Thyroid gland (tissue), 4 donors: ENCODE measurements around the gene SLC13A3. TPM values are rescaled to one million over a fixed set of nuclear protein-coding genes. Genes with fewer than 3 reads are reported as not detected.

Experiments
- DNase-seq, 2 donors: peaks; one replicate each; pipeline ENCODE4 v3.0.0-alpha.2; 2019
- H3K27ac ChIP-seq, 3 donors: fragments of 200-600 bp; sonication (generic); 1 replicate in 2 of 3; 2 replicates in 1 of 3; pipeline ENCODE4 v1.5.1; 2016 to 2019; ENCODE audit warnings: mild to moderate bottlenecking in 1 of 3, moderate library complexity in 1 of 3
- H3K27me3 ChIP-seq: fragments of 200-600 bp; sonication (generic); one replicate; pipeline ENCODE4 v1.5.1; 2019
- H3K36me3 ChIP-seq, 2 donors: fragments of 200-600 bp; sonication (generic); one replicate each; pipeline ENCODE4 v1.5.1; 2016 to 2019
- H3K4me1 ChIP-seq, 2 donors: fragments of 200-600 bp; sonication (generic); one replicate each; pipeline ENCODE4 v1.5.1; 2017 to 2019
- H3K4me3 ChIP-seq, 3 donors: fragments of 200-600 bp; sonication (generic); replicated peaks in 1 of 3; 1 replicate in 2 of 3; 2 replicates in 1 of 3; pipeline ENCODE4 v1.5.1; 2016; ENCODE audit warnings: mild to moderate bottlenecking in 1 of 3
- H3K9me3 ChIP-seq: fragments of 200-600 bp; sonication (generic); one replicate; pipeline ENCODE4 v1.5.1; 2017
- CTCF ChIP-seq, 6 experiments: fragments of 200-600 bp in 3 of 6; fragments of 450-650 bp in 3 of 6; sonication (generic) in 3 of 6; IDR thresholded peaks; one replicate each; pipeline ENCODE4 v1.5.1; 2016 to 2019; ENCODE audit warnings: antibody characterized with exemption in 6 of 6, mild to moderate bottlenecking in 2 of 6, inconsistent platforms in 1 of 6, moderate library complexity in 1 of 6
- POLR2A ChIP-seq, 2 donors: fragments of 450-650 bp; IDR thresholded peaks; one replicate each; pipeline ENCODE4 v1.6.1; 2017; ENCODE audit warnings: antibody characterized with exemption in 2 of 2, mild to moderate bottlenecking in 2 of 2, moderate library complexity in 1 of 2
- WGBS, 2 donors: methylation state at CpG; one replicate each; pipeline ENCODE4 v1.1.5; 2017; 5-methylcytosine and 5-hydroxymethylcytosine counted together
- intact Hi-C: fragments of 100-400 bp; cut with DNase I; formaldehyde crosslinking; loops from one replicate; pipeline ENCODE4 v1.15.1; 2023
- total RNA-seq, 4 donors: library from RNA; depleted of rRNA; stranded (reverse); fragments of >200 nt; gene quantifications; one replicate each; pipeline ENCODE4 v1.2.3, GENCODE V29; 2016

Gene SLC13A3
- total RNA-seq, 4 donors from 2014 or later: 1.8 to 4.2 (median 2.1) TPM

GRCh38 chr20:46552460-46553420 is 98.5 kb downstream of the SLC13A3 start:
- no peak for TF ChIP-seq POLR2A (IDR thresholded peaks at IDR 0.05)
- no peak for TF ChIP-seq CTCF (IDR thresholded peaks at IDR 0.05)
- Histone ChIP-seq H3K27ac (no peak overlapping the region), H3K36me3 (no peaks in the 10 kb centered on the region), H3K4me1 (peaks cover 0 to 7% of the 10 kb centered on the region in 2 donors), H3K4me3 (no peak overlapping the region), H3K27me3 (no peaks in the 10 kb centered on the region), H3K9me3 (no peaks in the 10 kb centered on the region)
- intact Hi-C loops: no loop called here
- DNase-seq: no peak
- 75 to 78% methylated on average over 4 of the region's 4 CpGs for WGBS, 2 donors

DNA sequence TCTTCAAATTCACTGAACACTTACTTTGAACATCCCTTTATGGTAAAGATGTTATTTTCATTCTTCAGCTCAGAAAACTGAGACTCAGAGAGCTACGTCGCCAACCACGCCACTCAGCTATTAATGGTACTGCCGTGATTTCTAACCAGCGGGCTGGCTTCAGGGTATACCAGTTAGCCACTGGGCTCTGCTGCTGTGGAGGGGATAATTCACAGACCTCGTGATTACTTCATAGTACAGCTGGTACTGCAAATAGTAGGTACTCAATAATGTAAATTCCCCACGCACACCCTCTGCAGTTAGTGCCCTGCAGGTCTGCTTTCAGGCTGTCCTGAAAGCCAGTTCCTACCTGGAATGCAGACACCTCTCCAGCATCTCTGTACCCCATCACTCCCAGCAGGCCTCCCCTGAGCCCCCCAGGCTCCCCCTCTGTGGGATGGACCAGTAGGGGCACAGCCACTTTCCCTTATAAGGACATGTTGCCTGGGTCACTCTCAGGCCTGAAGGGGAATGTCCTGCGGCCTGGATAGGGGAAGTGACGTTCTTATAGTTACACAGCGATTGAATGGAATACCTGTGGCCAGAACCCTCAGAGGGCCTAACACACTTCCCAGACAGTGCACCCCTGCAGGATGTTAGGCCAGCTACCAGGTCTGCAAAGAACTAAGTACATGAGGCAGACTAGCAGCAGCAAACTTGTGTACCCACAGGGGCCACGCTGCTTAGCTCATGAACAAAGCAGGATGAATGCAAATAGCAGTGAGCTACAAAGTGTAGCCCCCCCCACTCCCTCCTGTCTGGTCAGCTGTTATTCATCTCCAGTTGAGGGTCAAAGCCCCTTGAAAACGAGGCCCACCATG is 99.5 kb downstream of the SLC13A3 start:
- Histone ChIP-seq H3K9me3 (no peaks in the 10 kb centered on the region), H3K27ac (no peak overlapping the region), H3K36me3 (no peaks in the 10 kb centered on the region), H3K4me1 (no peaks in the 10 kb centered on the region), H3K27me3 (no peaks in the 10 kb centered on the region), H3K4me3 (no peak overlapping the region)
- 78 to 82% methylated on average over 12 of the region's 12 CpGs for WGBS, 2 donors
- intact Hi-C loops: no loop called here
- TF ChIP-seq POLR2A (IDR thresholded peaks at IDR 0.05): no peak
- TF ChIP-seq CTCF (IDR thresholded peaks at IDR 0.05): no peak
- DNase-seq: no peak

DNA sequence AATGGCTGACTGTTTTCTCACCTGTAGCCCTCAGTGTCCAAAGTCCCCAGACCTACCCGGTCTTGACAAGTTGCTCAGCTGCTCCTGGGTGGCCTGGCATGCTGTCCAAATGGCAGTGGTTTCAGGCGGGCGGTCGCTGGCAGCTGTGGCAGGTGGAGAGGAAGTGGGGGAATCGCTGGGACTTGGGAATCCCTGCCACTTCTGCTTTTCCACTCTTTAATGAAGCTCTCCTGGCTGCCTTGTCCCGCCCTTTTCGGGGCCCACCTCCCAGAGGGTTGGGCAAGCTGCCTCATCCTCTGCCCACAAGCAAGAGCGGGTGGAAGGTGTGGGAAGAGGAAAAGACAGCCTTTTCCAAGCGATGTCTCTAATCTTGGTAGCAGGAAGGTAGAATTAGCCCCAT is 100.8 kb downstream of the SLC13A3 start, which contains the start of gene OCSTAMP:
Gene OCSTAMP, minus strand, starts transcription at position 194 of the 400 bp plus-strand sequence. Its CDS starts 94 bp downstream, at position 100.
- TF ChIP-seq CTCF (IDR thresholded peaks at IDR 0.05) (no peak), POLR2A (IDR thresholded peaks at IDR 0.05) (no peak)
- H3K36me3 ChIP-seq: no peaks in the 10 kb centered on the region
- intact Hi-C loops: no loop called here
- no peak for DNase-seq
- H3K4me1 ChIP-seq: no peaks in the 10 kb centered on the region
- H3K27ac ChIP-seq: no peak within 1 kb of the TSS
- no peak within 1 kb of the TSS for H3K4me3 ChIP-seq
- no peaks in the 10 kb centered on the region for H3K27me3 ChIP-seq
- 70 to 76% methylated on average over 9 of the region's 9 CpGs for WGBS, 2 donors
- H3K9me3 ChIP-seq: no peaks in the 10 kb centered on the region

DNA sequence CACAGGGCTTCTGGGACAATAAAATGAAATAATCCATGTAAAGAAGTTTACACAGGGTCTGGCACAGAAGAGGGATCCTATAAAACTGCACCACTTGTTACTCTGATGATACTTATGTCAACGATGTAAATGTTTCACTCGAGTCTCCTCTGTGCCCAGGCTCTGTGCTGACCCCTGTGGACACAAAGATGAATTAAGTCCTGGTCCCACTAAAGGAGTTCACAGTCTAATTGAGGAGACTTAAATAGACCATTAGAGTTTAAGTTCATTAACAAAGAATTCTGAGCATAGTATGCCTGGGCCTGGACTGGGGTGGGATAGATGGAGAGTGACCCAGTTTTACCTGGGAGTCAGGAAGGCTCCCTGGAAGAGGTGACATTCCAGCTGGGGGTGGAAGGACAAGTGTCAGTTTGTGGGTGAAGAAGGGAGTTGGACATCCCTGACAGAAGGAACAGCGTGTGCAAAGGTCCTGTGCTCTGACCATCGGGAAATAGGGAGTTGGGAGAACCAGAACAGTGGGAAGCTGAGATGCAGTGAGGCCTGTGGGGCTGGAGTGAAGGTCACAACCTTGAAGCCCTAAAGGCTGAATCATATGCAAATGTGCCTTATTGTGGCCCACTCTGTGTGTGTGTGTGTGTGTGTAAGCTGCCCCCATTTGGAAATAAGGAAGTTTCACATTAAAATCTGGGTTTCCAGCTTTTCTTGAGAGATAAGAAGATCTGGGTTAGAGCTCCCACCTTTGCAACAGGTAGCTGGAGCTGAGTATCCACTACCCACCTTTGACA is 101.9 kb downstream of the SLC13A3 start:
- Histone ChIP-seq H3K27ac (no peak overlapping the region), H3K4me3 (no peak overlapping the region), H3K4me1 (no peaks in the 10 kb centered on the region), H3K36me3 (no peaks in the 10 kb centered on the region), H3K9me3 (no peaks in the 10 kb centered on the region), H3K27me3 (no peaks in the 10 kb centered on the region)
- intact Hi-C loops: no loop called here
- TF ChIP-seq POLR2A (IDR thresholded peaks at IDR 0.05) (no peak), CTCF (IDR thresholded peaks at IDR 0.05) (no peak)
- 73 to 81% methylated on average over 4 of the region's 4 CpGs for WGBS, 2 donors
- no peak for DNase-seq
